Lung (tissue), 12 donors: ENCODE results near the gene IL36RN. TPM values are rescaled to one million over a fixed set of nuclear protein-coding genes. Genes with fewer than 3 reads are reported as not detected.

Experiments
- ATAC-seq: fragments of 200-7000 bp; cut with Tn5 transposase; one replicate; pipeline ENCODE4 v1.9.1; 2020; ENCODE audit warnings: moderate number of reproducible peaks; ENCODE audit not compliant: insufficient read depth, low FRiP score
- DNase-seq, 3 donors: peaks; one replicate each; pipeline ENCODE4 v3.0.0-alpha.2; 2013 to 2017
- H3K27ac ChIP-seq, 2 donors: one replicate each; pipeline ENCODE4 v1.5.1; 2013; ENCODE audit warnings: mild to moderate bottlenecking in 2 of 2, moderate library complexity in 2 of 2, control low read depth in 1 of 2, inconsistent platforms in 1 of 2, low read depth in 1 of 2, low read length in 1 of 2
- H3K27me3 ChIP-seq, 3 donors: one replicate each; pipeline ENCODE4 v1.5.1; 2013; ENCODE audit warnings: low read length in 2 of 3; ENCODE audit not compliant: control insufficient read depth in 3 of 3, insufficient read depth in 3 of 3
- H3K36me3 ChIP-seq, 4 donors: one replicate each; pipeline ENCODE4 v1.5.1; 2013; ENCODE audit warnings: low read length in 4 of 4, mild to moderate bottlenecking in 1 of 4, moderate library complexity in 1 of 4; ENCODE audit not compliant: control insufficient read depth in 4 of 4, insufficient read depth in 4 of 4
- H3K4me1 ChIP-seq, 5 donors: one replicate each; pipeline ENCODE4 v1.5.1; 2013; ENCODE audit warnings: low read length in 5 of 5, mild to moderate bottlenecking in 2 of 5, moderate library complexity in 1 of 5; ENCODE audit not compliant: control insufficient read depth in 5 of 5, insufficient read depth in 5 of 5
- H3K4me3 ChIP-seq: one replicate; pipeline ENCODE4 v1.5.1; 2013; ENCODE audit warnings: mild to moderate bottlenecking, control low read depth, moderate library complexity
- H3K9ac ChIP-seq, 2 donors: one replicate each; pipeline ENCODE4 v1.5.1; 2013; ENCODE audit warnings: low read length in 2 of 2, control low read depth in 1 of 2; ENCODE audit not compliant: insufficient read depth in 1 of 2
- H3K9me3 ChIP-seq, 4 donors: one replicate each; pipeline ENCODE4 v1.5.1; 2013; ENCODE audit warnings: low read length in 3 of 4, mild to moderate bottlenecking in 1 of 4, moderate library complexity in 1 of 4; ENCODE audit not compliant: control insufficient read depth in 4 of 4, insufficient read depth in 3 of 4
- CTCF ChIP-seq: IDR thresholded peaks from 2 replicates; pipeline ENCODE4 v1.5.1; 2012; ENCODE audit warnings: mild to moderate bottlenecking; ENCODE audit errors: control extremely low read depth, extremely low read depth
- WGBS, 2 donors: extraction: QIAGEN DNeasy Blood & Tissue Kit; methylation state at CpG; one replicate each; pipeline ENCODE4 v1.1.7; 2013; 5-methylcytosine and 5-hydroxymethylcytosine counted together
- polyA plus RNA-seq, 2 donors: library from polyadenylated mRNA; stranded (reverse); fragments of 200-250 nt; gene quantifications; one replicate each; pipeline ENCODE4 v1.2.1, GENCODE V29; 2013
- total RNA-seq, 2 donors: library from RNA; depleted of rRNA in 1 of 2; stranded (reverse); fragments of >200 nt in 1 of 2; gene quantifications; one replicate each; pipeline ENCODE4 v1.2.1, GENCODE V29; 2014 to 2021
- donor health status: control.
- donor health status: control.
- donor health status: Bipolar disorder and iron deficiency.
- donor health status: healthy.
- donor health status: DM: yes; HTN: yes; CAD: no.

The IL36RN gene
- total and polyA plus RNA-seq, 4 donors, result 0.01 to 0.09 TPM; not detected in 2

DNA sequence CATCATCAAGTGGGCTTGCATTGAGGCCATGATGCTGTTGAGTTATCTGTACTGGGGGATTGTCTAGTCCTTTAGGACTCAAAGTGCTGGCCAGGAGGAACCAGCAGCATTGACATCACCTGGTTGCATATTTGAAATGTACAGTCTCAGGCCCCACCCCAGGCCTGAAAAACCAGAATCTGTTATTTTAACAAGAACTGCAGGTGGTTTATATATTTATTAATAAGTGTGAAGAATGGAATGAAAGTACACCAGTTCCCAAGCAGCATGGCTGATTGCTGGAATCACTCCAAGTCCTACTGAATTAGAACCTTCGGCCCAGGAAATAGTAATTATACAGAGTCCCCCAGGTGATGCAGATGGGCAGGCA is 11.6 kb downstream of the IL36RN start:
- WGBS, 2 donors, result 75 to 84% methylated on average over 1 of the region's 1 CpG
- H3K9ac ChIP-seq, result no peak overlapping the region
- H3K27ac ChIP-seq, result no peak overlapping the region
- peaks cover 0 to 17% (median 5%) of the 10 kb centered on the region in 5 donors for H3K4me1 ChIP-seq
- no peak overlapping the region for H3K4me3 ChIP-seq
- H3K36me3 ChIP-seq, result no peaks in the 10 kb centered on the region
- H3K9me3 ChIP-seq, result no peaks in the 10 kb centered on the region
- ATAC-seq (no peak), DNase-seq (no peak)
- H3K27me3 ChIP-seq, result no peaks in the 10 kb centered on the region
- TF ChIP-seq CTCF, result no peak

DNA sequence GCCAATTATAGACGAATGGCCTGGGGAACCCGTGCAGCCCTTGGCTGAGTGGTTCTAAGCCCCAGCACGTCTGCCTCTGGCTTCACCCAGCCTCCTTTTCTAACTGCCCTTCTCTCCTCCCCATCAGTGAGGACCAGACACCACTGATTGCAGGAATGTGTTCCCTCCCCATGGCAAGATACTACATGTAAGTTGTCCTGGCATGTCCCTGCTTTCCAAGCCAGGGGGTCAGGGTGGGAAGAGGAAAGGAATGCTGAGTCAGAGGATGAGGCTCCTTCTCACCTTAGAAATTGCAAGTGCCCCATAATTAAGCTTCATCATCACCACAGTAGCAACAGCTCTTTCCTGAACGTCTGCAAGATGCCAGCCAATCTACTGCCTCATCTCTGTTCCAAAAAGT is 13.6 kb downstream of the IL36RN start:
- 66 to 71% methylated on average over 4 of the region's 4 CpGs for WGBS, 2 donors
- H3K36me3 ChIP-seq, result no peaks in the 10 kb centered on the region
- H3K9me3 ChIP-seq, result no peaks in the 10 kb centered on the region
- no peak for TF ChIP-seq CTCF
- peaks cover 0 to 17% (median 5%) of the 10 kb centered on the region in 5 donors for H3K4me1 ChIP-seq
- ATAC-seq, result no peak
- DNase-seq, result no peak
- no peak overlapping the region for H3K9ac ChIP-seq
- peak overlapping the region in 1 of 2 donors; percentile 2 for H3K27ac ChIP-seq
- no peaks in the 10 kb centered on the region for H3K27me3 ChIP-seq
- no peak overlapping the region for H3K4me3 ChIP-seq

- Histone ChIP-seq H3K4me1 (peaks cover 0 to 17% (median 5%) of the 10 kb centered on the region in 5 donors), H3K4me3 (no peak overlapping the region), H3K9me3 (no peaks in the 10 kb centered on the region), H3K27me3 (no peaks in the 10 kb centered on the region), H3K36me3 (no peaks in the 10 kb centered on the region), H3K27ac (no peak overlapping the region), H3K9ac (no peak overlapping the region)
- DNase-seq (no peak), ATAC-seq (no peak)
- TF ChIP-seq CTCF, result no peak
- WGBS, 2 donors, result 52 to 59% methylated on average over 3 of the region's 3 CpGs
These were observed 14.4 kb downstream of the IL36RN start for GRCh38 chr2:113073325-113073834.

DNA sequence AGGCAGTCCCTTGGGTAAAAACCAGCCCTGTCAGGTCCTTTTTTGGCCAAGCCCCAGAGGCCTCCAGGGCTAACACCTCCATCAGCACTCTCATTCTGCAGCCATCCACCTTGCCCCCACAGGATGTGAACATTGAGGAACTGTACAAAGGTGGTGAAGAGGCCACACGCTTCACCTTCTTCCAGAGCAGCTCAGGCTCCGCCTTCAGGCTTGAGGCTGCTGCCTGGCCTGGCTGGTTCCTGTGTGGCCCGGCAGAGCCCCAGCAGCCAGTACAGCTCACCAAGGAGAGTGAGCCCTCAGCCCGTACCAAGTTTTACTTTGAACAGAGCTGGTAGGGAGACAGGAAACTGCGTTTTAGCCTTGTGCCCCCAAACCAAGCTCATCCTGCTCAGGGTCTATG is 16.0 kb downstream of the IL36RN start:
- 60 to 64% methylated on average over 5 of the region's 5 CpGs for WGBS, 2 donors
- Histone ChIP-seq H3K9ac (no peak overlapping the region), H3K4me1 (peaks cover 0 to 19% (median 5%) of the 10 kb centered on the region in 5 donors), H3K9me3 (no peaks in the 10 kb centered on the region), H3K27me3 (no peaks in the 10 kb centered on the region), H3K36me3 (no peaks in the 10 kb centered on the region), H3K27ac (no peak overlapping the region), H3K4me3 (no peak overlapping the region)
- no peak for ATAC-seq
- TF ChIP-seq CTCF, result no peak
- no peak for DNase-seq
